Vagina (tissue), 2 donors: ENCODE measurements around the gene IER5L. TPM values are rescaled to one million over a fixed set of nuclear protein-coding genes. Genes with fewer than 3 reads are reported as not detected.

ENCODE experiments used
- DNase-seq, 2 donors: peaks; one replicate each; pipeline ENCODE4 v3.0.0-alpha.2; 2017; ENCODE audit errors: extremely low spot score in 2 of 2
- H3K27ac ChIP-seq: fragments of 200-600 bp; sonication (generic); one replicate; pipeline ENCODE4 v1.5.1; 2019
- H3K27me3 ChIP-seq: fragments of 200-600 bp; sonication (generic); one replicate; pipeline ENCODE4 v1.5.1; 2019
- H3K36me3 ChIP-seq, 2 donors: fragments of 200-600 bp; sonication (generic); one replicate each; pipeline ENCODE4 v1.5.1; 2017 to 2019
- H3K4me1 ChIP-seq: fragments of 200-600 bp; sonication (generic); one replicate; pipeline ENCODE4 v1.5.1; 2019
- H3K4me3 ChIP-seq, 2 donors: fragments of 200-600 bp; sonication (generic); 1 replicate in 1 of 2; 2 replicates in 1 of 2; pipeline ENCODE4 v1.5.1; 2016 to 2019
- H3K9me3 ChIP-seq: fragments of 200-600 bp; sonication (generic); one replicate; pipeline ENCODE4 v1.5.1; 2019
- POLR2A ChIP-seq, 2 donors: fragments of 450-650 bp; IDR thresholded peaks; one replicate each; pipeline ENCODE4 v1.6.1; 2017; ENCODE audit warnings: antibody characterized with exemption in 2 of 2, mild to moderate bottlenecking in 2 of 2, moderate library complexity in 2 of 2
- POLR2AphosphoS5 ChIP-seq, 2 donors: sonication (generic); formaldehyde crosslinking; IDR thresholded peaks; one replicate each; pipeline ENCODE4 v1.9.0; 2017; ENCODE audit warnings: antibody characterized with exemption in 2 of 2, mild to moderate bottlenecking in 2 of 2, low read depth in 1 of 2; ENCODE audit not compliant: insufficient read depth in 1 of 2
- intact Hi-C: fragments of 100-400 bp; cut with DNase I; formaldehyde crosslinking; loops from one replicate; pipeline ENCODE4 v1.15.1; 2023
- total RNA-seq: library from RNA; depleted of rRNA; stranded (reverse); fragments of >200 nt; gene quantifications from one replicate; pipeline ENCODE4 v1.2.3, GENCODE V29; 2016
- TF ChIP-seq, protein P1 (sequence below), 3 experiments: fragments of 450-650 bp in 2 of 3; fragments of 200-600 bp in 1 of 3; sonication (generic) in 1 of 3; IDR thresholded peaks; one replicate each; pipeline ENCODE4 v1.5.1; 2017 to 2019; ENCODE audit warnings: antibody characterized with exemption in 3 of 3, mild to moderate bottlenecking in 2 of 3, moderate library complexity in 2 of 3

The IER5L gene
- total RNA-seq, 1 donor from 2014 or later = 34.4 TPM

DNA sequence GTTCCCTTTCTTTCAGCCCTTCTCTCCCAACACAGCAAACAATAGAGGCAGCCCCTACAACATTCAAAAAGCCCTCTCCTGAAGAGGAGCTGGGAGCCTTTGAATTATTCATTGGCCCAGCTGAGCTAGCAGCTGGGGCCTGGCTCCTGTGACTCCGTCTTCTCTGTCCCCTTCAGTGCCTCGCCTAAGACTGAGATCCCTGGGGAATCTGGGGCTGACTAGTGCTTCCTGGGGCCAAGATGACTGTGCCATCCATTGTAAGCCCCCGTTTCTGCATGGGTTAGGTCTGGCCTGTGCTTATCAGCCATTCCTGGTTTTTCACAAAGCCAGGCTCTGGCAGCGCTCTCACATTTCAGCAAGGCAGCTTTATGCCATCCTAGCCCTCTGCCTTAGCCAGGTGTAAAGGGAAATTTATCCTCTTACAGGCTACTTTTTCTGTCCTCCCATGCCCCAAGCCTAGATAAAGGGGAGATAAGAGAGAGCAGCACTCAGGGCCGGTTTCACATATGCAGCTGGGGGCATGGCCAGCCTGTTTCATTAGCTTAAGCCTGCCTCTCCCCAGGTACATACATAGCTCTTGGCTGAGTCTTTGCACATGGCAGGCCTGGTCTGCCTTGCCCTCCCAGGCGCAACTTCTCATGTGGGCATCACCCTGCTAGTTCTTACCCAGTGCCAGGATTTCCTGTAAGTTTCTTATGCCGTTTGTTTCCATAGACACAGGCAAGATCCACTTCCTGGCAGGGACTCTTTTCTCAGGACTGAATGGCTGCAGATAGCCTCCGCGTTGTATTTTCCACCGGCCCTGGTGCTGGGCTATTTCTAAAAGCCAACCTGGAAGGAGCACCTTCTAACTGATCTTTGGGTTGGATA lies 51.1 kb downstream of the IER5L start:
- H3K9me3 ChIP-seq = no peaks in the 10 kb centered on the region

More for the DNA sequence above, 51.1 kb downstream of the IER5L start:
- H3K4me1 ChIP-seq = no peaks in the 10 kb centered on the region
- no peaks in the 10 kb centered on the region for H3K27me3 ChIP-seq
- no peak overlapping the region for H3K4me3 ChIP-seq
- no peak overlapping the region for H3K27ac ChIP-seq
- no peak for DNase-seq
- intact Hi-C loops = loop anchor here (10.0 kb wide), 1 partner anchor 588 kb away; no protein-coding TSS in a partner anchor
- TF ChIP-seq, protein P1, sequence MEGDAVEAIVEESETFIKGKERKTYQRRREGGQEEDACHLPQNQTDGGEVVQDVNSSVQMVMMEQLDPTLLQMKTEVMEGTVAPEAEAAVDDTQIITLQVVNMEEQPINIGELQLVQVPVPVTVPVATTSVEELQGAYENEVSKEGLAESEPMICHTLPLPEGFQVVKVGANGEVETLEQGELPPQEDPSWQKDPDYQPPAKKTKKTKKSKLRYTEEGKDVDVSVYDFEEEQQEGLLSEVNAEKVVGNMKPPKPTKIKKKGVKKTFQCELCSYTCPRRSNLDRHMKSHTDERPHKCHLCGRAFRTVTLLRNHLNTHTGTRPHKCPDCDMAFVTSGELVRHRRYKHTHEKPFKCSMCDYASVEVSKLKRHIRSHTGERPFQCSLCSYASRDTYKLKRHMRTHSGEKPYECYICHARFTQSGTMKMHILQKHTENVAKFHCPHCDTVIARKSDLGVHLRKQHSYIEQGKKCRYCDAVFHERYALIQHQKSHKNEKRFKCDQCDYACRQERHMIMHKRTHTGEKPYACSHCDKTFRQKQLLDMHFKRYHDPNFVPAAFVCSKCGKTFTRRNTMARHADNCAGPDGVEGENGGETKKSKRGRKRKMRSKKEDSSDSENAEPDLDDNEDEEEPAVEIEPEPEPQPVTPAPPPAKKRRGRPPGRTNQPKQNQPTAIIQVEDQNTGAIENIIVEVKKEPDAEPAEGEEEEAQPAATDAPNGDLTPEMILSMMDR (IDR thresholded peaks at IDR 0.05) = no peak
- TF ChIP-seq POLR2A (IDR thresholded peaks at IDR 0.05) (no peak), POLR2AphosphoS5 (IDR thresholded peaks at IDR 0.05; ENCODE audit: insufficient read depth in 1 of 2, low read depth in 1 of 2) (no peak)
- H3K36me3 ChIP-seq = peaks cover 0 to 23% of the 10 kb centered on the region in 2 donors

Other genes starting within 250 kb of the IER5L start
- gene DOLK, start 230.7 kb downstream of the IER5L start, total RNA-seq = 8.1 TPM
- gene NUP188, start 230.6 kb downstream of the IER5L start, total RNA-seq = 69.0 TPM
- 86.2 TPM for gene SH3GLB2, start 149.9 kb downstream of the IER5L start, total RNA-seq
- 35.1 TPM for gene MIGA2, start 141.6 kb downstream of the IER5L start, total RNA-seq
- 3.2 TPM for gene DOLPP1, start 97.2 kb downstream of the IER5L start, total RNA-seq
- gene CRAT, start 67.5 kb downstream of the IER5L start, total RNA-seq = 59.9 TPM
- 46.2 TPM for gene PTPA, start 66.8 kb downstream of the IER5L start, total RNA-seq